ENCODE results near the gene TIMP4. TPM values are rescaled to one million over a fixed set of nuclear protein-coding genes. Genes with fewer than 3 reads are reported as not detected.
A peak's percentile ranks its signal among the peaks of the same experiment; 100 is the strongest.

The TIMP4 gene
- total and polyA plus RNA-seq, 2 of the 4 experiments (the other 2 are of a cell fraction): 0.39 to 0.54 TPM

GRCh38 chr3:12175137-12175593 is 16.5 kb upstream of the TIMP4 start:
- H4K5ac ChIP-seq (ENCODE audit: low read depth, low read length): no peak overlapping the region
- H3K79me1 ChIP-seq (ENCODE audit: low read depth in 1 of 2, low read length in 2 of 2): no peaks in the 10 kb centered on the region
- peak overlapping the region; percentile 51 for H2AK9ac ChIP-seq (replicated peaks; ENCODE audit: low read depth, low read length, poor library complexity)
- CTCF ChIA-PET: interaction anchor here (0.9 to 2.2 kb wide), 8 partner anchors 14 to 361 kb away, joined by 3 to 25 read pairs (median 4); no protein-coding TSS in a partner anchor
- DNase-seq: peak; percentile 42
- intact Hi-C loops (cut with micrococcal nuclease): loop anchor here (5.0 kb wide), 2 partner anchors 112 to 328 kb away; partner anchors contain the start of genes PPARG and TAMM41
- WGBS, 2 experiments (ENCODE audit: extremely low coverage in 2 of 2, insufficient read length in 1 of 2): no CpG with 5 or more reads among the region's 1 CpG
- 0 out of 2 replicates have a peak overlapping the region, but pooled peaks have one; percentile 90 for H2AK5ac ChIP-seq (ENCODE audit: low read depth, low read length)
- H3K56ac ChIP-seq (ENCODE audit: extremely low read depth, insufficient read depth, low read length): no peak overlapping the region
- TF ChIP-seq RAD21 (IDR thresholded peaks at IDR 0.05; ENCODE audit: low read length) (no peak), MAFK (IDR thresholded peaks at IDR 0.05; ENCODE audit: low read depth, low read length) (no peak), FOS (IDR thresholded peaks at IDR 0.05; ENCODE audit: low read depth, low read length) (0 out of 2 replicates have a peak, but pooled peaks have one; percentile 10), CTCF (conservative IDR thresholded peaks at IDR 0.05; ENCODE audit: low read depth, low read length) (no peak), BHLHE40 (IDR thresholded peaks at IDR 0.05; ENCODE audit: low read depth, low read length) (no peak)
- H4K20me1 ChIP-seq (ENCODE audit: insufficient read depth, low read length): no peaks in the 10 kb centered on the region
- peaks cover 3% of the 10 kb centered on the region for H3K9me3 ChIP-seq (ENCODE audit: control insufficient read depth, insufficient read depth, low read length)
- no peak overlapping the region for H3K18ac ChIP-seq (ENCODE audit: low read depth, low read length)
- H4K8ac ChIP-seq (ENCODE audit: low read depth in 2 of 2, low read length in 2 of 2): no peak overlapping the region
- no peak overlapping the region for H3K4me2 ChIP-seq (ENCODE audit: low read depth, low read length)
- H3K4me3 ChIP-seq (ENCODE audit: insufficient read depth, low read depth, low read length): no peak overlapping the region
- no peaks in the 10 kb centered on the region for H3K36me3 ChIP-seq (ENCODE audit: control insufficient read depth, insufficient read depth, low read length)
- peak; percentile 31 for ATAC-seq (ENCODE audit: low read depth)
- dilution Hi-C loops (cut with HindIII; ENCODE audit: low sequenced_read_pairs, unreplicated experiment): no loop called here
- H3K23ac ChIP-seq (ENCODE audit: low read depth, low read length): peak overlapping the region; percentile 12; the same call in 1 of the 2 replicates
- in situ Hi-C loops (cut with MboI; ENCODE audit: low sequenced_read_pairs): loop anchor here (5.0 to 10.0 kb wide), 2 partner anchors 38 to 300 kb away; no protein-coding TSS in a partner anchor
- H2BK20ac ChIP-seq (ENCODE audit: low read depth, low read length): no peak overlapping the region
- peaks cover 15% of the 10 kb centered on the region for H3K9me1 ChIP-seq (ENCODE audit: insufficient read depth, low read length)
- H3K27me3 ChIP-seq (ENCODE audit: control insufficient read depth, insufficient read depth, low read length): no peaks in the 10 kb centered on the region
- H4K91ac ChIP-seq (ENCODE audit: insufficient read depth, low read depth, low read length): no peak overlapping the region
- peaks cover 10% of the 10 kb centered on the region for H3K4me1 ChIP-seq (ENCODE audit: control insufficient read depth, insufficient read depth, low read length)
- POLR2A ChIA-PET (ENCODE audit: unreplicated experiment): no interaction called here
- H2AFZ ChIP-seq (replicated peaks; ENCODE audit: low read length, poor library complexity): peak overlapping the region; percentile 48
- H3K27ac ChIP-seq (ENCODE audit: insufficient read depth, low read length): no peak overlapping the region
- H2BK15ac ChIP-seq (ENCODE audit: low read depth, low read length): no peak overlapping the region
- no TSS peak for BruUV-seq (replicated peaks)
- H3K9ac ChIP-seq (ENCODE audit: low read depth, low read length): no peak overlapping the region
- H3K4ac ChIP-seq (ENCODE audit: low read depth, low read length): no peak overlapping the region
- H2BK5ac ChIP-seq (ENCODE audit: low read depth, low read length, poor library complexity, severe bottlenecking): no peak overlapping the region
- H2BK120ac ChIP-seq (ENCODE audit: low read depth, low read length): no peak overlapping the region
- no peak overlapping the region for H3K14ac ChIP-seq (replicated peaks; ENCODE audit: low read depth, low read length)
